Neural progenitor cell (in vitro differentiated cells): Measurements from ENCODE around the gene SLC35A5. TPM values are rescaled to one million over a fixed set of nuclear protein-coding genes. Genes with fewer than 3 reads are reported as not detected.

ENCODE experiments used
- DNase-seq: peaks from one replicate; pipeline ENCODE4 v3.0.0-alpha.2; 2016; ENCODE audit warnings: low spot score
- H2AFZ ChIP-seq: fragments of 200-600 bp; sonication (generic); replicated peaks from 2 replicates; pipeline ENCODE4 v1.6.1; 2016; ENCODE audit warnings: antibody characterized with exemption
- H3F3A ChIP-seq: fragments of 200-600 bp; sonication (generic); 2 replicates; pipeline ENCODE4 v1.6.1; 2016; ENCODE audit warnings: antibody characterized with exemption, low read depth
- H3K27ac ChIP-seq: fragments of 200-600 bp; sonication (generic); 2 replicates; pipeline ENCODE4 v1.5.1; 2016; ENCODE audit warnings: mild to moderate bottlenecking
- H3K27me3 ChIP-seq: fragments of 200-600 bp; sonication (generic); 2 replicates; pipeline ENCODE4 v1.6.1; 2016; ENCODE audit warnings: mild to moderate bottlenecking, moderate library complexity
- H3K36me3 ChIP-seq: fragments of 200-600 bp; sonication (generic); 2 replicates; pipeline ENCODE4 v1.5.1; 2016
- H3K4me1 ChIP-seq: fragments of 200-600 bp; sonication (generic); 2 replicates; pipeline ENCODE4 v1.6.1; 2016; ENCODE audit warnings: mixed run types
- H3K4me2 ChIP-seq: fragments of 200-600 bp; sonication (generic); 2 replicates; pipeline ENCODE4 v1.6.1; 2016
- H3K4me3 ChIP-seq: fragments of 200-600 bp; sonication (generic); 2 replicates; pipeline ENCODE4 v1.5.1; 2016
- H3K79me2 ChIP-seq: fragments of 200-600 bp; sonication (generic); 2 replicates; pipeline ENCODE4 v1.6.1; 2016; ENCODE audit warnings: low read depth
- H3K9ac ChIP-seq: fragments of 200-600 bp; sonication (generic); 2 replicates; pipeline ENCODE4 v1.6.1; 2016
- H3K9me3 ChIP-seq: fragments of 200-600 bp; sonication (generic); 2 replicates; pipeline ENCODE4 v1.5.1; 2016; ENCODE audit warnings: low read depth
- H4K20me1 ChIP-seq: fragments of 200-600 bp; sonication (generic); 2 replicates; pipeline ENCODE4 v1.6.1; 2016; ENCODE audit warnings: low read depth
- H3K27ac Mint-ChIP-seq: 3 replicates; pipeline ENCODE4 v1.8.0; 2021; ENCODE audit warnings: mixed read lengths
- H3K27me3 Mint-ChIP-seq: 2 replicates; pipeline ENCODE4 v1.8.0; 2022; ENCODE audit warnings: low read depth, mild to moderate bottlenecking, inconsistent platforms, moderate library complexity, mixed read lengths; ENCODE audit not compliant: insufficient read depth
- H3K36me3 Mint-ChIP-seq: 3 replicates; pipeline ENCODE4 v1.8.0; 2021; ENCODE audit warnings: mixed read lengths
- H3K4me1 Mint-ChIP-seq: 3 replicates; pipeline ENCODE4 v1.8.0; 2021; ENCODE audit warnings: mixed read lengths
- H3K4me3 Mint-ChIP-seq: 3 replicates; pipeline ENCODE4 v1.8.0; 2021; ENCODE audit warnings: mild to moderate bottlenecking, moderate library complexity, mixed read lengths
- H3K9me3 Mint-ChIP-seq: 3 replicates; pipeline ENCODE4 v1.8.0; 2020; ENCODE audit warnings: mixed read lengths
- CTCF ChIP-seq: fragments of 200-600 bp; sonication (generic); IDR thresholded peaks from 2 replicates; pipeline ENCODE4 v1.5.1; 2017; ENCODE audit warnings: antibody characterized with exemption, mild to moderate bottlenecking
- EZH2 ChIP-seq: fragments of 200-600 bp; sonication (generic); IDR thresholded peaks from 2 replicates; pipeline ENCODE4 v1.6.1; 2017; ENCODE audit warnings: antibody characterized with exemption, mild to moderate bottlenecking, moderate library complexity
- EZH2phosphoT487 ChIP-seq: fragments of 200-600 bp; sonication (generic); IDR thresholded peaks from 2 replicates; pipeline ENCODE4 v1.6.1; 2017; ENCODE audit warnings: antibody characterized with exemption
- total RNA-seq: library from RNA; depleted of rRNA; stranded (reverse); fragments of >200 nt; gene quantifications from 2 replicates; pipeline ENCODE4 v1.2.3, GENCODE V29; 2015; ENCODE audit warnings: low replicate concordance

The SLC35A5 gene
- total RNA-seq, 1 donor from 2014 or later: 59.7 TPM

DNA sequence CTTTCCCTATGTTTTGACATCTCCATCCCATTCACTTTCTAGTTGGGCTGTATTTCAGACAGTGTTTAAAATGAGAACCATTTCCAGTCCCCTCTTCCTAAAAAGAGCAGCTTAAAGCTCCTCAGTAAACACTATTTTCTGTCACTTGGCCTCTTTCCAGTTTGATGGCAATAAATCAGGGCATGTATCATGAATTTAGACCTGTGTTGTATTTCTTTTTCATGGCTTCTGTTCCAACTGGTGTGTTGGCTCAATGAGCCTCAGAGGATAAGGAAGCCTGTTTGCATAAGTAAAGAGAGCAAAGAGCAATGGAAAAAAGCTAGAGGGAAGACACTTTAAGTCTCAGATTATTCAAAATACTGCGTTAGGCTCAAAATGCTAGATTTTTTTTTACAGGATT is 71.9 kb downstream of the SLC35A5 start:
- no peaks in the 10 kb centered on the region for H3K27me3 Mint-ChIP-seq
- no peak overlapping the region for H2AFZ ChIP-seq
- H3K4me1 ChIP-seq: peaks cover 53% of the 10 kb centered on the region
- H3K9ac ChIP-seq: no peak overlapping the region
- no peak overlapping the region for H3K27ac Mint-ChIP-seq
- H3K4me1 Mint-ChIP-seq: peaks cover 68% of the 10 kb centered on the region
- H3K27ac ChIP-seq: peak overlapping the region; percentile 67
- H3K27me3 ChIP-seq: no peaks in the 10 kb centered on the region
- peaks cover 19% of the 10 kb centered on the region for H3K9me3 Mint-ChIP-seq
- peaks cover 27% of the 10 kb centered on the region for H3K36me3 Mint-ChIP-seq
- peak overlapping the region; percentile 60 for H3K4me2 ChIP-seq
- no peaks in the 10 kb centered on the region for H3K36me3 ChIP-seq
- H3K9me3 ChIP-seq: no peaks in the 10 kb centered on the region
- TF ChIP-seq CTCF (no peak), EZH2phosphoT487 (no peak), EZH2 (no peak)
- no peak overlapping the region for H3K4me3 Mint-ChIP-seq
- peak overlapping the region; percentile 2 for H3K4me3 ChIP-seq
- peaks cover 41% of the 10 kb centered on the region for H3F3A ChIP-seq
- H3K79me2 ChIP-seq: no peaks in the 10 kb centered on the region
- no peak for DNase-seq
- H4K20me1 ChIP-seq: no peaks in the 10 kb centered on the region

DNA sequence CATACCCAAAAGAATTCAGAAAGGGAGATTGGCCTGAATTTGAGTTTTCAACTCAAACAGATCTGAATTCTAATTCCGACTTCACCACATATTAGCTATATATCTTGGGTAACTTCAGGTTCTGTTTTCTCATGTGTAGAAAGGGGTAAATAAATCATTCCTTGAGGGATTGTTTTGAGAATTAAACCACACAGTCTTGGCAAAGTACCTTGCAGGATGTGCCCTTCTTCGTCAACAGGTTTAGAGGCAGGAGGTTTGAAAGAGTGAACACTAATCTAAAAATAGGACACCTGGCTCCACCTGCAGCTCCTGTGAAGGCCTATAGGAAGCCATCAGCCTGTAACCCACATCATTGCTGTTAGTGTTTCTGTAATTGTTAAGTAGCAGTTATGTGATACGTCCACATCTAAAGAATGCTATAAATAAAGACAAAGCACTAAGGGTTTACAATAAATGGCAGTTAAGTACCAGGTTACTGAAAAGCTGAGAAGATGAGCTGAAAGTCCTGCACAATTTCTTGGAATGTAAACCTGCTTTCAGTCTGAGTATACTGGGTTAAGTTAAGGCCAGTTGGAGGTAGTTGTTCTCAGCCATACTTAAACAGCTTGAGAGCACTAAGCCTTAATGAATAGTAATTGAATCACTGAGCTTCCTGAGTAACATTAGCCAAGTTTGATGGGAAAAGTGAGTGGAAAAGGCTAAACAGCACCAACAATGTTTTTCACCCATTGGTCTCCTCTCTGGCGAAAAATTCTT is 73.1 kb downstream of the SLC35A5 start:
- Mint-ChIP-seq H3K4me3 (no peak overlapping the region), H3K36me3 (peaks cover 32% of the 10 kb centered on the region), H3K9me3 (peaks cover 19% of the 10 kb centered on the region), H3K27ac (peak overlapping the region; percentile 2), H3K4me1 (peaks cover 62% of the 10 kb centered on the region), H3K27me3 (no peaks in the 10 kb centered on the region)
- Histone ChIP-seq H3K4me1 (peaks cover 56% of the 10 kb centered on the region), H3K4me2 (peak overlapping the region; percentile 60), H3K9ac (no peak overlapping the region), H3K4me3 (no peak overlapping the region), H3K9me3 (no peaks in the 10 kb centered on the region), H3K27me3 (no peaks in the 10 kb centered on the region), H3K36me3 (no peaks in the 10 kb centered on the region), H4K20me1 (no peaks in the 10 kb centered on the region), H3K79me2 (no peaks in the 10 kb centered on the region), H3K27ac (peak overlapping the region; percentile 81), H3F3A (peaks cover 41% of the 10 kb centered on the region), H2AFZ (no peak overlapping the region)
- TF ChIP-seq EZH2phosphoT487 (peak; percentile 77), CTCF (no peak)
- DNase-seq: peak; percentile 64

Other genes starting within 250 kb of the SLC35A5 start
- 41.5 and 48.4 TPM in 2 replicates for gene CD200, start 228.9 kb upstream of the SLC35A5 start, total RNA-seq
- gene BTLA, start 62.6 kb upstream of the SLC35A5 start, total RNA-seq: 3.9 TPM in 1 of 2 replicates, not detected in the other
- gene ATG3, start 83 bp upstream of the SLC35A5 start, total RNA-seq: 32.1 and 55.8 TPM in 2 replicates
- gene CCDC80, start 79.1 kb downstream of the SLC35A5 start, total RNA-seq: 14.7 and 21.5 TPM in 2 replicates